GM12878 (cell line): ENCODE data around the gene LMBRD1.

Source experiments
- FOXK2 ChIP-seq: fragments of 450-650 bp; IDR thresholded peaks from 2 replicates; pipeline ENCODE4 v1.6.1; 2017; ENCODE audit warnings: mild to moderate bottlenecking, moderate library complexity
- RCOR1 ChIP-seq: conservative IDR thresholded peaks from 2 replicates; pipeline ENCODE4 v1.6.1; 2012; ENCODE audit warnings: low read depth, low read length, improper control_type of control experiment
- TF ChIP-seq, protein P1 (sequence below): fragments of 450-650 bp; IDR thresholded peaks from 2 replicates; pipeline ENCODE4 v1.6.1; 2016; ENCODE audit warnings: mild to moderate bottlenecking

GRCh38 chr6:69668916-69669315 lies 127.9 kb downstream of the LMBRD1 start:
- no peak for TF ChIP-seq FOXK2
- TF ChIP-seq RCOR1 = no peak
- TF ChIP-seq, protein P1, sequence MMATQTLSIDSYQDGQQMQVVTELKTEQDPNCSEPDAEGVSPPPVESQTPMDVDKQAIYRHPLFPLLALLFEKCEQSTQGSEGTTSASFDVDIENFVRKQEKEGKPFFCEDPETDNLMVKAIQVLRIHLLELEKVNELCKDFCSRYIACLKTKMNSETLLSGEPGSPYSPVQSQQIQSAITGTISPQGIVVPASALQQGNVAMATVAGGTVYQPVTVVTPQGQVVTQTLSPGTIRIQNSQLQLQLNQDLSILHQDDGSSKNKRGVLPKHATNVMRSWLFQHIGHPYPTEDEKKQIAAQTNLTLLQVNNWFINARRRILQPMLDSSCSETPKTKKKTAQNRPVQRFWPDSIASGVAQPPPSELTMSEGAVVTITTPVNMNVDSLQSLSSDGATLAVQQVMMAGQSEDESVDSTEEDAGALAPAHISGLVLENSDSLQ = no peak
